ENCODE results near the gene ZNF385C.
"Not testable (repeated sequence)": the region's sequence is repeated elsewhere in the genome, so short reads cannot be mapped to it uniquely, and the experiment has no call there.

ZNF385C gene

DNA sequence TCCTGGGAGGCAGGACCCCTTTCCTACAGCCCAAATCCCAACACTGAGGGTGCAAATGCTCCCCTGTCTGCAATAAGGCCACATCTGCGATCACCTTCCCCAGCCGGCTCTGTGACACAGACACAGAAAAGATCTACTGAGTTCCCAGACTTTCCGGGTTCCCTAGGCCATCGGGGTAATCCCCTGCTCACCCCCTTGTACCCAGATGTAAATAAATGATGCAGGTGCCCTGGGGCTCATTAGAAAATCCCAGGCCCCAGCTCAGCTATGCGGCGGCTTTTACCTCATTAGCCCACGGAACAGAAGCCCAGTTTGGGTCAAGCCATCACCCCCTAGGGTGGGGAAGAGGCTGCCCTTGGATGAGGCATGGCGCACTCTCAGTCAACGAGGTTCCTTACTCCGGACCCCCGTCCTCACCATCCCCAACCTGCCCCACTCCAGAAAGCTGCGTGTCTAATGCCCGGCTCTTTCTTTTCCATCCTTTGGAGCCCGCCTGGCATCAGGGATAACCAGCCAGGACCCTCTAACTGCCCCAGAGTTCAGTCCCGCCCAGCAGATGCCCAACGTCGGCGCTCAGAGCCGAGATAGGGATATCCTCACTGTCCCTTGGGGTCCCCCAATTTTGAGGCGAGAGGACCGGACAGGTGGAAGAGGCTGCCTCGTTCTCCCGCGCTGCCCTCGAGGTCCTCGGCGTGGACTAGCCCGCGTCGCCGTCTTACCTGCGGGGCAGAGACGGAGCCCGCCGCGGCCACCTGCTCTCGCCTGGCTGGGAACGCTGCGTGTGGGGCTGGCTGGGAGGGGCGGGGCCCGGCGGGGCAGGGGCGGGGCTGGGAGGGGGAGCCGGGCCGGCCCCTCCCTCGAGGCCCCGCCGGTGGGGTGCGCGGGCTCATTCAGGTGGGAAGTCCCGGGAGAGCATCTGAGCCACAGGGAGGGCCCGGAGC is at the start of gene ZNF385C:
ZNF385C (minus strand) TSS at position 783 of the 941 bp plus-strand sequence. CDS start 35,417 bp downstream, outside the sequence.
- peak; percentile 25 for DNase-seq (ENCODE audit: low read depth, low spot score)

GRCh38 chr17:42146911-42147607 is 48.8 kb upstream of the ZNF385C start:
- no peak for DNase-seq (ENCODE audit: low read depth, low spot score)

DNA sequence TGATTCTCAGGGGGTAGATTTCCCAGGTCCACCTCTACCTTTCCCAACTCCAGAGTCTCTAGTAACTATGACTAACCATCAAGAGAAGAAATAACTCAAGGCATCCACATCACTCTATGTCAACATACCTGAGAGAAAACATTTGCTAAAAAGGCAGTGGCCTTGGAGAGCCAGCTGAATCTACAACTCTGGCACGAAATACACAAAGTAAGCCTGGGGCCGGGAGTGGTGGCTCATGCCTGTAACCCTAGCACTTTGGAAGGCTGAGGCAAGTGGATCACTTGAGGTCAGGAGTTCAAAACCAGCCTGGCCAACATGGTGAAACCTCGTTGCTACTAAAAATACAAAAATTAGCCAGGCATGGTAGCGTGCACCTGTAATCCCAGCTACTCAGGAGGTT is 44.9 kb upstream of the ZNF385C start:
- not testable (repeated sequence) for DNase-seq (ENCODE audit: low read depth, low spot score)

DNA sequence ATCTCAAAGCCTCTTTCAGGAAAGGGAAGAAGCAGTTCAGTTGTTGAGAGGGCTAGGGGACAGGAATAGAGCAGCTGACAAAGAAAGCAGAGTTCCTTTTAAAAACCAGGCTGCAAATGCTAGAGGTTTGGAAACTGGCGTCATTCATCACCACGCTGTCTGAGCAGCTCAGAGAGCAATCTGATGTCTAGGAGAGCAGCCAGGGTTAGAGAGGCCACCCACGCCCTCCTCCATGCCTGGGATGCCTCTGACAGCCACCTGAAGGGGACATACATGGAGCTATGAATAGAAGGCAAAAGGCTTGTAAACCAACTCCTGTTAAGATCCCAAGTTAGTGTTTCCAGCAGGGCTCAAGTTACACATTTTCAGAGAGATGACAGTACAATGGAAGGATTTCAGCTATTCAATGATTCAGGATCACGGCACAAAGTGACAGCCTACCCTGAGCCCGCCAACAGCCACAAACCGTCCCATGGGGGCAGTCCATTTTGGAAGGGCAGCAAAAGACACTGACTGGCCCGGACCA is 44.2 kb upstream of the ZNF385C start:
- DNase-seq (ENCODE audit: low read depth, low spot score), result no peak

DNA sequence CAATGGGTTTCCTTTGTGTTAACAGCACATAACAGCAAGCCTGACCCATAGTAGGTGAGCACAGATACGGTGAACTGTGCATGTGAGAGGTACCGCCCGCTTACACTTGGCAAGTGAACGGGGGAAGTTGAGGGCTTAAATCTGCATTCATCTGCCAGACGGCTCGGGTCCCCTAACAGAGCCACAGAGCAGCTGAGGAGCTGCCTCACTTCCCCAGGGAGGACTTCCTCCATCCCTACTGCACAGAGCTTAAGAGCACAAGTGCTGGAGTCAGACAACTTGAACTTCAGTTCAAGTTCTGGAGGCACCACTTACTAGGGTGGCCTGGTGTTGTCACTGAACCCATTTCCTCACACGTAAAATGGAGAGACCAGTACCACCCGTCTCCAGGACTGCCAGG is 43.1 kb upstream of the ZNF385C start:
- no peak for DNase-seq (ENCODE audit: low read depth, low spot score)

DNA sequence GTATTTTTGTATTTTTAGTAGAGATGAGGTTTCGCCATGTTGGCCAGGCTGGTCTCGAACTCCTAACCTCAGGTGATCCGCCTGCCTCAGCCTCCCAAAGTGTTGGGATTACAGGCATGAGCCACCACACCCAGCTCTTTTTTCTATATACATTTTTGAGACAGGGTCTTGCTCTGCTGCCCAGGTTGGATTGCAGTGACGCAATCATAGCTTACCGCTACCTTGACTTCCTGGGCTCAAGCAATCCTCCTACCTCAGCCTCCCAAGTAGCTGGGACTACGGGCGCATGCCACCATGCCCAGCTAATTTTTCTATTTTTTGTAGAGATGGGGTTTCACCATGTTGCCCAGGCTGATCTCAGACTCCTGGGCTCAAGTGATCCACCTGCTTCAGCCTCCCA is 42.4 kb upstream of the ZNF385C start:
- not testable (repeated sequence) for DNase-seq (ENCODE audit: low read depth, low spot score)

DNA sequence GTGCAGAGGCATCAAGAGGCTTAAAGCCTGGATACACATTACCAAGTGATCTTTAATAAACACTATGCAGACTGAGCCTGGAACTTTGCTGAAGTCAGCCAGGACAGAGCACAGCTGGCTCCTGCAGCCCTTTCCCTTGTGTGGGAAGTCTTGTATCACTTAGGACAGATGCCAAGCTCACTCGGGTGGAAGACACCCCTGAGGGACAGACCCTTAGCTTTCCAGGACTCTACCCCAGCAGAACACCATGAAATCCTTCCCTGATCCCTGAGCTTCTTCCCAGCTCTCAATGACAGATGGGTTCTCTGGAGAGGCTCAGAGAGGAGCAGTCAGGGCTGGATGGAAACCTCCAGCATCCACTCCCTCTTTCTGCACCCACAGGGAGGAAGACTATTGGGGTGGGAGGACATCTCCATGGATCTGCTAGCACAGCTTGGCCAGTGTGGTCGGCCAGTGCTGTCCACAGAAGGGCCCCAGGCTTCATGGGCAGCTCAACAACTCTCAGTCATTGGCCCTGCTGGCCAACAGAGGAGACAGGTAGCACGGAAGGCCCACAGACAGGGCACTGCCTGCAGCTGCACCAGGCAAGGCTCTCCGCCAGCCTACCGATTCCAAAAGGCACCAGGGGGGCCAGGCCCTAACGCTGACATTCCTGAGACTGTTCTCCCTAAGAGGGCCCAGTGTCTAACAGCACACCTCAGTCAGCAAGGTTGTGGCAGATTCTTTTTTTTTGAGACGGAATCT is 40.6 kb upstream of the ZNF385C start:
- no peak for DNase-seq (ENCODE audit: low read depth, low spot score)

- DNase-seq (ENCODE audit: low read depth, low spot score), result no peak
Observed at GRCh38 chr17:42136654-42137051, 38.4 kb upstream of the ZNF385C start.

DNA sequence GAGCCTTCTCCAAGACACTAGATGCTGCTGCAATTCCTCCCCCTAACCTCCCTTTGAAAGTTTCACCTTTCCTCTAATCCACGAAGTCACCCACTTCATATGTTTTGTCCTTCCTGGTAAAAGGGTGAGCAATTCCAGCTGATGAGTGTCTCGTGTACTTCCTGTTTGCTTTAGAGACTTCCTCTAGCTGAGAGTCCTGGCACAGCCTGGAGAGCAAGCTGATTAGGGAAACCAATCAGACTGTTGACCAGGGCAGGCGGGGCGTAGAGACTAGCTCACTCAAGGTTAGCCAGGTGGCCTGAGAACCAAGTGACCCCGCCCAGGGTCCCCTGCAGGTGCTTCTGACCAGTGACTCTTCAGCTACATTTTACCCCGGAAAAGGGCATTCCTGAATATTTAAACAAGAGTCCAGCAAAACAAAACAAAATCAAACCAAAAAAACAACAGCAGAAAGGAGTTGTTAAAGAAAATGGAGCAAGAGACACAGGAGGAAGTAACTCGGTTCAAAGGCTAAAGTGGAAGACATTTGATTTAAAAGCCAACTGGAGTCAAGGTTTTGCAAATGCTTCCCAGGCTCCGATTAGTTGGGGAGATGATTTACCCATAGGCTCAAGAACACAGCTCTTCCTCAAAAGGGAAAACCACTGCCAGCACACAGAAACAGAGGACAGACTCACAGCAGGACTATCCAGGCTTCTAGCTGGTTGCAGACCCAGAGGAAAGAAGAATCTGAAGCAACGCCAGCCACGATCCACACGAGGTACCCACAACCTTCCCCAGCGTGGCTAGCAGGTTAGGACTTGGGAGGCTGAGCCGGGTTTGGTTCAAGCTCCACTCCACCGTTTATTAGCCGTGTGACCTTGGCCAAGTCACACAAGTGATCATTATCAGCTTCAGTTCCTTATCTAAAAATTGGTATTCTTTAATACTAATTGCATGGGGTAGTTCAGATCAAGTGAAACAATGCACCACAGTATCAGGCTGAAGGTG is 37.7 kb upstream of the ZNF385C start:
- DNase-seq (ENCODE audit: low read depth, low spot score), result no peak

DNA sequence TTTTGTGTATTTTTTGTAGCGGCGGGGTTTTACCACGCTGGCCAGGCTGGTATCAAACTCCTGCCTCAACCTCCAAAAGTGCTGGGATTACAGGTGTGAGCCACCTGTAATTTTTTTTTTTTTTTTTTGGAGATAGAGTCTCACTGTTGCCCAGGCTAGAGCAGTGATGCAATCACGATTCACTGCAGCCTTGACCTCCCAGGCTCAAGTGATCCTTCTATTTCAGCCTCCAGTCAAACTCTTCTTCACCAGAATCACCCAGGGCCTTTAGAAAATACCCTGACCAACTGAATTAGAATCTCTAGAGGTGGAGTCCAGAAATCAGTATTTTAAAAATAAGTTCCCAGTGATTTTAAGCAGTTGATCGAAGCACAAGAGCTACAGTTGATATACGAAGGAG is 36.9 kb upstream of the ZNF385C start:
- no peak for DNase-seq (ENCODE audit: low read depth, low spot score)

GRCh38 chr17:42133461-42134041 is 35.3 kb upstream of the ZNF385C start:
- DNase-seq (ENCODE audit: low read depth, low spot score), result no peak

DNA sequence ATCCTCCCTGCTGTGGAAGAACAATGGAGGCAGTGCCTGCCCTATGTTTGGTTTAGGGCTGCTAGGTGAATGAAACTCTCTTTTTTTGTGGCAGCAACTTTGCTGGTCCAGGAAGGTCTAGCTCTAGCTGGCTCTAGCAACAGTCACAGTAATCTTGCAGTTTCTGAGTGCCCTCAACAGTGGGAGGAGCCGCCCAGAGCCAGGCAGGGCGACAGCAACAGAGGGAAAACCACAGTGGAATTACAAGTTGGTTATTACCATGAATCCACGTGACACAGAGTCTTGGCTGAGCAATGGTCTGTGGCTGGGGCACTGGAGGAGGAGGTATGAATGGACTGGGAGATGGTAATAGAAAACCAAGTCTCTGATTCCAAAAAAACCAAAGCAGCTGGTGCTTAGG is 34.7 kb upstream of the ZNF385C start:
- no peak for DNase-seq (ENCODE audit: low read depth, low spot score)

DNA sequence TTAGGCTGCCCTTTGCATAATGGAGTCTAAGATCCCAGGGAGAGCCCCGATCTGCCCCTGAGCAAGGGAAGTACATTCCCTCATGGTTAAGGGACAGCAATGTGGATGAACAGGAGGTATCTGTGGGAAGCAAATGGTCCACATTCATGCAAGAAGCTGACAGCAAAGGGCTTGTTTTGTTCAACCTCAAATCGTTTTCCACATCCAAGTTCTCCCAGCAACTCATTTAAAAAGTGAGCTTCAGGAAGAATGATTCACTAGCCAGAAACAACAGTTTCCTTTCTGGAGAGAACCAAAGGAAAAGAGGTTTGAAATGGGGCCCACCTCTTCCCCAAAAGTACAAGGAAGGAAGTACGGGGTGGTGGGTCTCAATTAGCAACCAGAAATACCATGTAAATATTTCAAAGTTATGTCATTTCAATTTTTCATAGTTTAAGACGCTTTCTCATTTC is 33.7 kb upstream of the ZNF385C start:
- no peak for DNase-seq (ENCODE audit: low read depth, low spot score)

GRCh38 chr17:42131232-42131631 is 33.0 kb upstream of the ZNF385C start:
- DNase-seq (ENCODE audit: low read depth, low spot score), result no peak

- DNase-seq (ENCODE audit: low read depth, low spot score), result no peak
Observed at GRCh38 chr17:42130310-42130936, 32.1 kb upstream of the ZNF385C start.

GRCh38 chr17:42129109-42129837 is 31.0 kb upstream of the ZNF385C start:
- no peak for DNase-seq (ENCODE audit: low read depth, low spot score)

DNA sequence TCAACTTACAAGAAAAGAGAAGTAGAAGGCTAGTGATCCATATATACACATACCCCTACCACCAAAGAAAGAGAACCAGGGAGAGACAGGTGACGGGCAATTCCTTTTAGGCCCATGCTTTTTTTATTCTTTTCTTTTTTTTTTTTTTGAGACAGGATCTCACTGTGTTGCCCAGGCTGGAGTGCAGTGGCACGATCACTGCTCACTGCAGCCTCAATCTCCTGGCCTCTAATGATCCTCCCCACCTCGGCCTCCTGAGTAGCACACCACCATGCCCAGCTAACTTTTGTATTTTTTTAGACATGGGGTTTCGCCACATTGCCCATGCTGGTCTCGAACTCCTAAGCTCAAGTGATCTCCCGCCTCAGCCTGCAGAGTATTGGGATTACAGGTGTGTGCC is 29.1 kb upstream of the ZNF385C start:
- no peak for DNase-seq (ENCODE audit: low read depth, low spot score)

- DNase-seq (ENCODE audit: low read depth, low spot score), result no peak
Observed at GRCh38 chr17:42126836-42127235, 28.6 kb upstream of the ZNF385C start.

- no peak for DNase-seq (ENCODE audit: low read depth, low spot score)
Observed at GRCh38 chr17:42125565-42125964, 27.3 kb upstream of the ZNF385C start.

Measured in activated naive CD8-positive, alpha-beta T cell treated with anti-CD3 and anti-CD28 coated beads, Interleukin-2, amount 50 U/mL, for 16 hours (primary cell).